ENCODE results near the gene VCAN. TPM values are rescaled to one million over a fixed set of nuclear protein-coding genes. Genes with fewer than 3 reads are reported as not detected.

Gene VCAN
- total and polyA plus RNA-seq, 8 donors: 0.84 to 69.4 (median 2.0) TPM

DNA sequence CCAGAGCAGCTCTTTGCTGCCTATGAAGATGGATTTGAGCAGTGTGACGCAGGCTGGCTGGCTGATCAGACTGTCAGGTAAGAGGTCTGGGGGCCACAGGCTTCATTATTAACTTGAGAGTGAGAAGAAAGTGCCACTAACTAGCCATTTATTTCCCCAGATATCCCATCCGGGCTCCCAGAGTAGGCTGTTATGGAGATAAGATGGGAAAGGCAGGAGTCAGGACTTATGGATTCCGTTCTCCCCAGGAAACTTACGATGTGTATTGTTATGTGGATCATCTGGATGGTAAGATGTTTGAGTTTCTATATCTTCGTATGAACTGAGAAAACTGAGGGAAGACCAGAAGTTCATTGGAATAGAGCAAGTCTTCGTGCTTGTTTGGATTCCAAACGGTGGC is 22.1 kb downstream of the VCAN start:
- WGBS, 2 donors: 70 to 72% methylated on average over 7 of the region's 7 CpGs
- no peaks in the 10 kb centered on the region for H3K9me3 ChIP-seq
- H3K27ac ChIP-seq: no peak overlapping the region
- H3K4me1 ChIP-seq: no peaks in the 10 kb centered on the region
- H3K36me3 ChIP-seq: no peaks in the 10 kb centered on the region
- H3K27me3 ChIP-seq: peaks cover 0 to 4% (median 0%) of the 10 kb centered on the region in 4 donors
- ATAC-seq (no peak), FAIRE-seq (no peak), DNase-seq (no peak)
- TF ChIP-seq, protein P1, sequence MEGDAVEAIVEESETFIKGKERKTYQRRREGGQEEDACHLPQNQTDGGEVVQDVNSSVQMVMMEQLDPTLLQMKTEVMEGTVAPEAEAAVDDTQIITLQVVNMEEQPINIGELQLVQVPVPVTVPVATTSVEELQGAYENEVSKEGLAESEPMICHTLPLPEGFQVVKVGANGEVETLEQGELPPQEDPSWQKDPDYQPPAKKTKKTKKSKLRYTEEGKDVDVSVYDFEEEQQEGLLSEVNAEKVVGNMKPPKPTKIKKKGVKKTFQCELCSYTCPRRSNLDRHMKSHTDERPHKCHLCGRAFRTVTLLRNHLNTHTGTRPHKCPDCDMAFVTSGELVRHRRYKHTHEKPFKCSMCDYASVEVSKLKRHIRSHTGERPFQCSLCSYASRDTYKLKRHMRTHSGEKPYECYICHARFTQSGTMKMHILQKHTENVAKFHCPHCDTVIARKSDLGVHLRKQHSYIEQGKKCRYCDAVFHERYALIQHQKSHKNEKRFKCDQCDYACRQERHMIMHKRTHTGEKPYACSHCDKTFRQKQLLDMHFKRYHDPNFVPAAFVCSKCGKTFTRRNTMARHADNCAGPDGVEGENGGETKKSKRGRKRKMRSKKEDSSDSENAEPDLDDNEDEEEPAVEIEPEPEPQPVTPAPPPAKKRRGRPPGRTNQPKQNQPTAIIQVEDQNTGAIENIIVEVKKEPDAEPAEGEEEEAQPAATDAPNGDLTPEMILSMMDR (IDR thresholded peaks at IDR 0.05): no peak
- no peak overlapping the region for H3K4me3 ChIP-seq
- intact Hi-C loops (cut with DNase I): no loop called here

DNA sequence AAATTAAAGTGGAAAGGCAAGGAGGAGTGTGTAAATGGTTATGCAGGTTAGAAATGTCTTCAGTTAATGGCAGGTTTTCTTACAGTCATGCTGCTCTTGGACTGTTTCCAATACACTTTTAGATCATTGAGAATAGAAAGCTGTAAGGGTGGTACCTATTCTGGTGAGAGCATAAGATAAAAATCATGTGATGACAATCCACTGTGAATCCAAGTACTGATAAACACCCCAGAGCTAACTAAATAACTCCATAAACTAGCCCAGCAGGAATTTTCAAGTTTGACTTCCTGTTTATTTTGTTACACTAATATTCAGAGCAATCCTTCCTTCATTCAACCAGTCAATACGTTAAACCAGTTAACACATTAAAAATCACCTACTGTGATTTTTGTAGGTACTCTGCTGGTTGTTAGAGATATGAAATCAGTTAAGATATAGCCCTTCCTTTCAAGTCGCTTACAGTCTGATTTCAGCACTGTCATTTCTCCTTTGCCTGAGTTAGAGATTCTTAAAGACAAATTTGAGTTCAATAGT is 22.6 kb downstream of the VCAN start:
- H3K4me3 ChIP-seq: no peak overlapping the region
- 39 to 44% methylated on average over 2 of the region's 2 CpGs for WGBS, 2 donors
- no peak for ATAC-seq
- DNase-seq: no peak
- H3K9me3 ChIP-seq: no peaks in the 10 kb centered on the region
- H3K27ac ChIP-seq: no peak overlapping the region
- peaks cover 0 to 4% (median 0%) of the 10 kb centered on the region in 4 donors for H3K27me3 ChIP-seq
- TF ChIP-seq, protein P1 (IDR thresholded peaks at IDR 0.05): no peak
- no peak for FAIRE-seq
- H3K36me3 ChIP-seq: no peaks in the 10 kb centered on the region
- H3K4me1 ChIP-seq: no peaks in the 10 kb centered on the region
- intact Hi-C loops (cut with DNase I): no loop called here

DNA sequence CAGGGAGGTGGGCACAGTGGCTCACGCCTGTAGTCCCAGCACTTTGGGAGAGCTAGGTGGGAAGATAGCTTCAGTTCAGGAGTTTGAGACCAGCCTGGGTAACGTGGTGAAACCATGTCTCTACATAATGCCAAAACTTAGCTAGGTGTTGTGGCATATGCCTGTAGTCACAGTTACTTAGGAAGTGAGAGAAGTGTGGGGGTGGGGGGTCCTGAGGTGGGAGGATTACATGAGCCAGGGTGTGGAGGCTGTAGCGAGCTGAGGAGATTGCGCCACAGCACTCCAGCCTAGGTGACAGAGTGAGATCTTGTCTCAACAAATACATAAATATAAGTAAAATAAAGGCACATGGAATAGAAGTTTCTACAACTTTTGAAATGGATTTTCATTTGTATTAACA is 23.1 kb downstream of the VCAN start:
- no peaks in the 10 kb centered on the region for H3K36me3 ChIP-seq
- no peak for DNase-seq
- TF ChIP-seq, protein P1 (IDR thresholded peaks at IDR 0.05): no peak
- H3K4me1 ChIP-seq: no peaks in the 10 kb centered on the region
- H3K27ac ChIP-seq: no peak overlapping the region
- FAIRE-seq: no peak
- 82% methylated on average over 4 of the region's 4 CpGs for WGBS, 2 donors
- H3K4me3 ChIP-seq: no peak overlapping the region
- no peak for ATAC-seq
- H3K27me3 ChIP-seq: peaks cover 0 to 4% (median 0%) of the 10 kb centered on the region in 4 donors
- no peaks in the 10 kb centered on the region for H3K9me3 ChIP-seq
- intact Hi-C loops (cut with DNase I): no loop called here

DNA sequence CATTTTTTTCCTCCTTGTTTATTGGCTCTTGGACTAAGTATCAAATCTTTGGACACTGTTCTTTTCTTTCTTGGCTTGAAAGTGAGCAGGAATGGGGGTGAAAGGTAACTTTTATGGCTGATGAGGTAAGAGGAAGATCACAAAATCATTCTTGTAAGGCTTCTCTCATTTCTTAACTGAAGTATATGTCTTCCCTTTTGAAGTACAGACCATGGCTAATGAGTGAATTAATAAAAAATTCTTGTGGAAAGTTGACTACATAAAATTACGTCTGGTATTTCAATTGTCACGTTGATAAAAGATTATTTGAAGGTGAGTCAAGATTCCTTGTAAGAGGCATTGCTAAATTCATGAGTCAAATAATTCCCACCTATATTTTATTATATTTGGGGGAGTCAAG is 25.1 kb downstream of the VCAN start:
- DNase-seq: no peak
- ATAC-seq: no peak
- no peaks in the 10 kb centered on the region for H3K36me3 ChIP-seq
- intact Hi-C loops (cut with DNase I): no loop called here
- H3K9me3 ChIP-seq: no peaks in the 10 kb centered on the region
- TF ChIP-seq, protein P1 (IDR thresholded peaks at IDR 0.05): no peak
- WGBS, 2 donors: 76 to 79% methylated on average over 2 of the region's 2 CpGs
- no peak for FAIRE-seq
- no peak overlapping the region for H3K27ac ChIP-seq
- H3K27me3 ChIP-seq: peaks cover 0 to 4% (median 0%) of the 10 kb centered on the region in 4 donors
- no peak overlapping the region for H3K4me3 ChIP-seq
- H3K4me1 ChIP-seq: no peaks in the 10 kb centered on the region

DNA sequence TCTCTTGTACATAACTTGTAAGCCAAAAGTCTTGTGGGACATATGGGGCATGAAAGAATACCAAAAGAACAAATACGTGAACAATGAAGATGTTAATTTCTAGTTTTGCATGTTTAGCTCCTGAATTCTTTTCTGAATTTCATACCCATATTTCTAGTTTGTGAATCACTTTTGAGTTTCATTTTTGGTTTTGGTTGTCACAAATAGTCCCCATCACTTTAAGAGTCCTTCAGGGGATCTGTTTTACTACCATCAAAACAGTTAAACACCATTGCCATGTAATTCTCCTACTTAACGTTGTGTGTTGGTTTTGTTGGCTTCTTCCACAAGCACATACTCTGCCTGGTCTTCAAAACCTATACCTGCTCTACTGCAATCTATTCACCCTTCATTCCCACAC is 27.0 kb downstream of the VCAN start:
- intact Hi-C loops (cut with DNase I): no loop called here
- no peak for FAIRE-seq
- ATAC-seq: no peak
- no peaks in the 10 kb centered on the region for H3K9me3 ChIP-seq
- 71 to 87% methylated on average over 2 of the region's 2 CpGs for WGBS, 2 donors
- peaks cover 0 to 4% (median 0%) of the 10 kb centered on the region in 4 donors for H3K27me3 ChIP-seq
- H3K36me3 ChIP-seq: no peaks in the 10 kb centered on the region
- no peak overlapping the region for H3K4me3 ChIP-seq
- no peak overlapping the region for H3K27ac ChIP-seq
- TF ChIP-seq, protein P1 (IDR thresholded peaks at IDR 0.05): no peak
- no peaks in the 10 kb centered on the region for H3K4me1 ChIP-seq
- DNase-seq: no peak
